GM12878 (cell line): ENCODE data around the gene TARBP2. TPM values are rescaled to one million over a fixed set of nuclear protein-coding genes. Genes with fewer than 3 reads are reported as not detected.

Experiments
- ATF7 ChIP-seq: fragments of 450-650 bp; IDR thresholded peaks from 2 replicates; pipeline ENCODE4 v1.6.1; 2016; ENCODE audit warnings: low read depth, mild to moderate bottlenecking
- BCL11A ChIP-seq: IDR thresholded peaks from 2 replicates; pipeline ENCODE4 v1.6.1; 2011; ENCODE audit warnings: low read depth, low read length
- BMI1 ChIP-seq: fragments of 450-650 bp; IDR thresholded peaks from 2 replicates; pipeline ENCODE4 v1.6.1; 2016; ENCODE audit warnings: mild to moderate bottlenecking, moderate library complexity, borderline replicate concordance
- BRCA1 ChIP-seq: IDR thresholded peaks from 2 replicates; pipeline ENCODE4 v1.6.1; 2011; ENCODE audit warnings: low read depth, low read length, improper control_type of control experiment
- CBFB ChIP-seq: IDR thresholded peaks from 2 replicates; pipeline ENCODE4 v1.6.1; 2016; ENCODE audit warnings: antibody characterized with exemption, low read depth
- CBX5 ChIP-seq: sonication (generic); IDR thresholded peaks from 2 replicates; pipeline ENCODE4 v1.6.1; 2016; ENCODE audit warnings: low read depth, moderate library complexity, mild to moderate bottlenecking, inconsistent platforms
- ESRRA ChIP-seq: IDR thresholded peaks from 2 replicates; pipeline ENCODE4 v1.6.1; 2012; ENCODE audit warnings: mild to moderate bottlenecking, low read length, improper control_type of control experiment
- EZH2 ChIP-seq: IDR thresholded peaks from 2 replicates; pipeline ENCODE4 v1.6.1; 2012; ENCODE audit warnings: low read depth, mild to moderate bottlenecking, control low read depth, inconsistent platforms, low read length, borderline replicate concordance; ENCODE audit not compliant: control insufficient read depth
- IKZF1 ChIP-seq: fragments of 450-650 bp; conservative IDR thresholded peaks from 2 replicates; pipeline ENCODE4 v1.6.1; 2017; ENCODE audit warnings: antibody characterized with exemption, mild to moderate bottlenecking
- NR2C2 ChIP-seq: IDR thresholded peaks from 2 replicates; pipeline ENCODE4 v1.6.1; 2011; ENCODE audit warnings: borderline replicate concordance, low read depth; ENCODE audit not compliant: control insufficient read depth, insufficient read length
- RAD51 ChIP-seq: fragments of 450-650 bp; IDR thresholded peaks from 2 replicates; pipeline ENCODE4 v1.6.1; 2016; ENCODE audit warnings: moderate library complexity, mild to moderate bottlenecking, inconsistent platforms
- RB1 ChIP-seq: fragments of 450-650 bp; formaldehyde crosslinking; IDR thresholded peaks from 2 replicates; pipeline ENCODE4 v1.6.1; 2017; ENCODE audit warnings: mild to moderate bottlenecking, borderline replicate concordance
- RFX5 ChIP-seq: IDR thresholded peaks from 2 replicates; pipeline ENCODE4 v1.6.1; 2011; ENCODE audit warnings: low read depth, low read length, improper control_type of control experiment
- RUNX3 ChIP-seq: IDR thresholded peaks from 2 replicates; pipeline ENCODE4 v1.6.1; 2012; ENCODE audit warnings: low read length, inconsistent platforms
- SIN3A ChIP-seq: IDR thresholded peaks from 2 replicates; pipeline ENCODE4 v1.6.1; 2012; ENCODE audit warnings: low read depth, low read length, improper control_type of control experiment
- SKIL ChIP-seq: fragments of 450-650 bp; IDR thresholded peaks from 2 replicates; pipeline ENCODE4 v1.6.1; 2017; ENCODE audit warnings: mild to moderate bottlenecking, low read depth, inconsistent platforms; ENCODE audit not compliant: poor library complexity, severe bottlenecking
- SMAD1 ChIP-seq: fragments of 450-650 bp; IDR thresholded peaks from 2 replicates; pipeline ENCODE4 v1.6.1; 2018; ENCODE audit warnings: mild to moderate bottlenecking, low read depth; ENCODE audit not compliant: partially characterized antibody
- SMARCA5 ChIP-seq: fragments of 450-650 bp; IDR thresholded peaks from 2 replicates; pipeline ENCODE4 v1.6.1; 2017; ENCODE audit warnings: mild to moderate bottlenecking
- SP1 ChIP-seq: IDR thresholded peaks from one replicate; pipeline ENCODE4 v1.6.1; 2011; ENCODE audit warnings: low read depth, low read length
- TBL1XR1 ChIP-seq: IDR thresholded peaks from 2 replicates; pipeline ENCODE4 v1.6.1; 2012; ENCODE audit warnings: low read depth, low read length, improper control_type of control experiment
- TCF7 ChIP-seq: IDR thresholded peaks from 2 replicates; pipeline ENCODE4 v1.6.1; 2014; ENCODE audit warnings: antibody characterized with exemption, borderline replicate concordance
- YBX1 ChIP-seq: fragments of 450-650 bp; IDR thresholded peaks from 2 replicates; pipeline ENCODE4 v1.6.1; 2016; ENCODE audit warnings: antibody characterized with exemption
- YY1 ChIP-seq: IDR thresholded peaks from 2 replicates; pipeline ENCODE4 v1.6.1; 2011; ENCODE audit warnings: low read depth, mild to moderate bottlenecking, low read length
- ZNF24 ChIP-seq: fragments of 450-650 bp; IDR thresholded peaks from 2 replicates; pipeline ENCODE4 v1.6.1; 2017; ENCODE audit warnings: antibody characterized with exemption, mild to moderate bottlenecking
- polyA plus RNA-seq, 11 experiments: library from polyadenylated mRNA; depleted of rRNA in 4 of 11; unstranded in 6 of 11; stranded (reverse) in 5 of 11; fragments of >200 nt; fragmentation: Nextera tagmentation in 4 of 11; fragmentation: Illumina TruSeq in 1 of 11; extraction: Ambion mirVana in 4 of 11; extraction: Trizol in 1 of 11; gene quantifications; 1 replicate in 1 of 11; 2 replicates in 10 of 11; pipeline versions ENCODE4 v1.2.1 to v1.2.3, GENCODE V29; 2011 to 2016; ENCODE audit warnings: inconsistent platforms in 2 of 11, missing spikeins in 2 of 11, low read depth in 1 of 11
- total RNA-seq, 4 experiments: library from RNA; depleted of rRNA in 3 of 4; stranded (reverse); fragments of >200 nt in 3 of 4; fragmentation: Illumina TruSeq in 1 of 4; extraction: Trizol in 1 of 4; gene quantifications; 2 replicates each; pipeline versions ENCODE4 v1.2.1 to v1.2.3, GENCODE V29; 2013 to 2021
- TF ChIP-seq, protein P1 (sequence below): fragments of 450-650 bp; IDR thresholded peaks from 2 replicates; pipeline ENCODE4 v1.6.1; 2017; ENCODE audit warnings: low read depth, mild to moderate bottlenecking, moderate library complexity
- TF ChIP-seq, protein P2 (sequence below): fragments of 450-650 bp; IDR thresholded peaks from 2 replicates; pipeline ENCODE4 v1.6.1; 2017; ENCODE audit warnings: mild to moderate bottlenecking, moderate library complexity

Gene TARBP2
- total and polyA plus RNA-seq, 10 of the 15 experiments (the other 5 are each of a cell fraction or from before 2014, with no cell fraction given): 5.5 to 60.1 (median 36.8) TPM

- TF ChIP-seq YY1 (peak; percentile 77; the same call in 1 of the 2 replicates), SMARCA5 (peak; percentile 66; the same call in 1 of the 2 replicates), BCL11A (no peak), SMAD1 (no peak), EZH2 (no peak), IKZF1 (no peak), ESRRA (no peak), CBFB (no peak), SP1 (no peak), SKIL (peak; percentile 51), RUNX3 (peak; percentile 42), RB1 (0 out of 2 replicates have a peak, but pooled peaks have one; percentile 46), RAD51 (no peak; the same call in 1 of the 2 replicates), NR2C2 (no peak), BRCA1 (no peak), SIN3A (no peak), CBX5 (0 out of 2 replicates have a peak, but pooled peaks have one; percentile 45), TBL1XR1 (no peak), BMI1 (no peak), ZNF24 (0 out of 2 replicates have a peak, but pooled peaks have one; percentile 34), RFX5 (no peak), YBX1 (no peak), ATF7 (no peak), TCF7 (no peak)
- TF ChIP-seq, protein P1, sequence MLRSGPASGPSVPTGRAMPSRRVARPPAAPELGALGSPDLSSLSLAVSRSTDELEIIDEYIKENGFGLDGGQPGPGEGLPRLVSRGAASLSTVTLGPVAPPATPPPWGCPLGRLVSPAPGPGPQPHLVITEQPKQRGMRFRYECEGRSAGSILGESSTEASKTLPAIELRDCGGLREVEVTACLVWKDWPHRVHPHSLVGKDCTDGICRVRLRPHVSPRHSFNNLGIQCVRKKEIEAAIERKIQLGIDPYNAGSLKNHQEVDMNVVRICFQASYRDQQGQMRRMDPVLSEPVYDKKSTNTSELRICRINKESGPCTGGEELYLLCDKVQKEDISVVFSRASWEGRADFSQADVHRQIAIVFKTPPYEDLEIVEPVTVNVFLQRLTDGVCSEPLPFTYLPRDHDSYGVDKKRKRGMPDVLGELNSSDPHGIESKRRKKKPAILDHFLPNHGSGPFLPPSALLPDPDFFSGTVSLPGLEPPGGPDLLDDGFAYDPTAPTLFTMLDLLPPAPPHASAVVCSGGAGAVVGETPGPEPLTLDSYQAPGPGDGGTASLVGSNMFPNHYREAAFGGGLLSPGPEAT: no peak
- TF ChIP-seq, protein P2, sequence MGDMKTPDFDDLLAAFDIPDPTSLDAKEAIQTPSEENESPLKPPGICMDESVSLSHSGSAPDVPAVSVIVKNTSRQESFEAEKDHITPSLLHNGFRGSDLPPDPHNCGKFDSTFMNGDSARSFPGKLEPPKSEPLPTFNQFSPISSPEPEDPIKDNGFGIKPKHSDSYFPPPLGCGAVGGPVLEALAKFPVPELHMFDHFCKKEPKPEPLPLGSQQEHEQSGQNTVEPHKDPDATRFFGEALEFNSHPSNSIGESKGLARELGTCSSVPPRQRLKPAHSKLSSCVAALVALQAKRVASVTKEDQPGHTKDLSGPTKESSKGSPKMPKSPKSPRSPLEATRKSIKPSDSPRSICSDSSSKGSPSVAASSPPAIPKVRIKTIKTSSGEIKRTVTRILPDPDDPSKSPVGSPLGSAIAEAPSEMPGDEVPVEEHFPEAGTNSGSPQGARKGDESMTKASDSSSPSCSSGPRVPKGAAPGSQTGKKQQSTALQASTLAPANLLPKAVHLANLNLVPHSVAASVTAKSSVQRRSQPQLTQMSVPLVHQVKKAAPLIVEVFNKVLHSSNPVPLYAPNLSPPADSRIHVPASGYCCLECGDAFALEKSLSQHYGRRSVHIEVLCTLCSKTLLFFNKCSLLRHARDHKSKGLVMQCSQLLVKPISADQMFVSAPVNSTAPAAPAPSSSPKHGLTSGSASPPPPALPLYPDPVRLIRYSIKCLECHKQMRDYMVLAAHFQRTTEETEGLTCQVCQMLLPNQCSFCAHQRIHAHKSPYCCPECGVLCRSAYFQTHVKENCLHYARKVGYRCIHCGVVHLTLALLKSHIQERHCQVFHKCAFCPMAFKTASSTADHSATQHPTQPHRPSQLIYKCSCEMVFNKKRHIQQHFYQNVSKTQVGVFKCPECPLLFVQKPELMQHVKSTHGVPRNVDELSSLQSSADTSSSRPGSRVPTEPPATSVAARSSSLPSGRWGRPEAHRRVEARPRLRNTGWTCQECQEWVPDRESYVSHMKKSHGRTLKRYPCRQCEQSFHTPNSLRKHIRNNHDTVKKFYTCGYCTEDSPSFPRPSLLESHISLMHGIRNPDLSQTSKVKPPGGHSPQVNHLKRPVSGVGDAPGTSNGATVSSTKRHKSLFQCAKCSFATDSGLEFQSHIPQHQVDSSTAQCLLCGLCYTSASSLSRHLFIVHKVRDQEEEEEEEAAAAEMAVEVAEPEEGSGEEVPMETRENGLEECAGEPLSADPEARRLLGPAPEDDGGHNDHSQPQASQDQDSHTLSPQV: 0 out of 2 replicates have a peak, but pooled peaks have one; percentile 81
These were observed 42.5 kb downstream of the TARBP2 start (continued) for GRCh38 chr12:53543539-53543938.
